ENCODE results near the gene TRIM15. TPM values are rescaled to one million over a fixed set of nuclear protein-coding genes. Genes with fewer than 3 reads are reported as not detected.

Gene TRIM15
- total RNA-seq, 2 donors from 2014 or later: not detected

DNA sequence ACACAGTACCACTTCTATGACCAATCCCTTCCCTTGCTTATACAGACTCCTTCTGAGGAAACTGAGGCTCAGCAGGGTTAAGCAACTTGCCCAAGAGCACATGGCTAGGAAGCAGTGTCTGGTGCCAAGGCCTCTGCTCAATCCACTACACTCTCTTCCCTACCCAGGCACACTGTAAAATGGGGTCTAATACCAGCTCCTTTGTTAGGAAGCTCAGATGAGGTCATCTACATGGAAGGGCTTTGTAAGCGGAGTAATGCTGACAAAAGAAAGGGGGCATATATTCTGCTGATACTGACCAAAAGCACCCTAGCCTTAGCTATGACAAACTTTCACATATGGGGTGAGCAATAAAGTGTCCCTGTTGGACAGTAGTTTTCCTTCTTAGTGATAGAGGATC is 40.8 kb downstream of the TRIM15 start:
- Histone ChIP-seq H3K9me3 (no peaks in the 10 kb centered on the region), H3K36me3 (peaks cover 14% of the 10 kb centered on the region), H3K27ac (no peak overlapping the region), H3K27me3 (no peaks in the 10 kb centered on the region), H3K4me1 (peaks cover 0 to 42% of the 10 kb centered on the region in 2 donors), H3K4me3 (no peak overlapping the region)
- TF ChIP-seq CTCF (IDR thresholded peaks at IDR 0.05): no peak
- DNase-seq (ENCODE audit: low spot score): no peak

GRCh38 chr6:30206152-30206551 is 42.8 kb downstream of the TRIM15 start:
- Histone ChIP-seq H3K27ac (no peak overlapping the region), H3K4me3 (no peak overlapping the region), H3K36me3 (no peaks in the 10 kb centered on the region), H3K4me1 (peaks cover 0 to 51% of the 10 kb centered on the region in 2 donors), H3K27me3 (no peaks in the 10 kb centered on the region), H3K9me3 (no peaks in the 10 kb centered on the region)
- no peak for TF ChIP-seq CTCF (IDR thresholded peaks at IDR 0.05)
- no peak for DNase-seq (ENCODE audit: low spot score)

DNA sequence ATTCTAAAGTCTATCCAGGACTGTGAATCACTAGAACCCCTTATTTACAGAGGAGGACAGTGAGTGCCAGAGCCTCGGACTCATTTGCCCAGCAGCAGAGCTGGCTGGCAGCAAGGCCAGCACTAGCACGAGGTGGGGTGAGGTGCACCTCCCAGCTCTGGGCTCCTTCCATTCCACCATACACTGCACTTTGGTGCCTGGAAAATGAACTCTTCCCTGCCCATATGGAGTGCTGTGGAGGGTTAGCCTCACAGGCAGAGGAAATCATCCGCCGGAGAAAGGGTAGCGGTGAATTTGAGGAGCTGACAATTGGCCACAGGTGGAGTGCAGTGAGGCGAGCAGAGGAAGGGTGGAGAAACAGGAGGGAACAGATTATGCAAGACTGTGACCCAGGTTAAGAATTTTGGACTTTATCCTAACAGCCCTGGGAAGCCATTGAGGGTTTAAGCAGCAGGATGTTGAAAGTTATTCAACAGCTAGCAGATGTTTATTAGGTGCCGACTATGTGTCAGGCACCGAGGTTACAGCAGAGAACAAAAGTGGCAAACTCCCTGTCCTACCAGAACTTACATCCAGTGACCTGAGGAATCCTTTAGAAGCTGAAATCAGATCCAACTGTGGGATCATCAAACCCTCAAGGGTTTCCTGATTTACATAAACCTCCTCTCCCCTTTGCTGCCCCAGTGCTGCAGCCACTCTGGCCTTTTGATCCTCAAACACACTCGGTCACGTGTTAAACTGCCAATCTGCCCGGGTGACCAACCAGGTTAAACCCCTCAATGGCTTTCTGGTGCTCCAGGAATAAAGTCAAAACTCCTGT is 43.7 kb downstream of the TRIM15 start:
- Histone ChIP-seq H3K4me3 (no peak overlapping the region), H3K4me1 (peaks cover 0 to 53% of the 10 kb centered on the region in 2 donors), H3K27me3 (no peaks in the 10 kb centered on the region), H3K9me3 (no peaks in the 10 kb centered on the region), H3K36me3 (no peaks in the 10 kb centered on the region), H3K27ac (peak overlapping the region; percentile 28 to 35)
- no peak for DNase-seq (ENCODE audit: low spot score)
- TF ChIP-seq CTCF (IDR thresholded peaks at IDR 0.05): no peak

- Histone ChIP-seq H3K9me3 (no peaks in the 10 kb centered on the region), H3K27ac (peak overlapping the region; percentile 28 to 35), H3K4me1 (peaks cover 0 to 56% of the 10 kb centered on the region in 2 donors), H3K36me3 (no peaks in the 10 kb centered on the region), H3K27me3 (no peaks in the 10 kb centered on the region), H3K4me3 (no peak overlapping the region)
- no peak for DNase-seq (ENCODE audit: low spot score)
- TF ChIP-seq CTCF (IDR thresholded peaks at IDR 0.05): no peak
Measured at GRCh38 chr6:30207619-30208295, 44.4 kb downstream of the TRIM15 start.

GRCh38 chr6:30211306-30211705 is 48.0 kb downstream of the TRIM15 start:
- peaks cover 0 to 49% of the 10 kb centered on the region in 2 donors for H3K4me1 ChIP-seq
- TF ChIP-seq CTCF (IDR thresholded peaks at IDR 0.05): no peak

More at GRCh38 chr6:30211306-30211705, 48.0 kb downstream of the TRIM15 start:
- no peak overlapping the region for H3K4me3 ChIP-seq
- DNase-seq (ENCODE audit: low spot score): no peak
- H3K27ac ChIP-seq: no peak overlapping the region
- H3K27me3 ChIP-seq: no peaks in the 10 kb centered on the region
- no peaks in the 10 kb centered on the region for H3K9me3 ChIP-seq
- no peaks in the 10 kb centered on the region for H3K36me3 ChIP-seq
